HepG2 (cell line): ENCODE measurements around the gene WRAP73.

ENCODE experiments used
- ARNT ChIP-seq: fragments of 450-650 bp; IDR thresholded peaks from 2 replicates; pipeline ENCODE4 v1.6.1; 2017
- BRCA1 ChIP-seq: sonication (generic); formaldehyde crosslinking; IDR thresholded peaks from 2 replicates; pipeline ENCODE4 v1.4.0; 2020; ENCODE audit warnings: missing genetic modification reagents
- CBX5 ChIP-seq: sonication (generic); formaldehyde crosslinking; IDR thresholded peaks from 2 replicates; pipeline ENCODE4 v1.4.0; 2020; ENCODE audit warnings: missing genetic modification reagents, borderline replicate concordance
- GMEB1 ChIP-seq: sonication (generic); formaldehyde crosslinking; IDR thresholded peaks from 2 replicates; pipeline ENCODE4 v1.5.1; 2020; ENCODE audit warnings: missing genetic modification reagents, mild to moderate bottlenecking, borderline replicate concordance
- MAFF ChIP-seq: IDR thresholded peaks from 2 replicates; pipeline ENCODE4 v1.6.1; 2011; ENCODE audit warnings: low read depth, low read length, improper control_type of control experiment
- NCOR1 ChIP-seq: fragments of 200-600 bp; sonication (generic); IDR thresholded peaks from 2 replicates; pipeline ENCODE4 v1.7.0; 2017; ENCODE audit warnings: antibody characterized with exemption, low read length, borderline replicate concordance
- POLR2A ChIP-seq, 2 experiments: IDR thresholded peaks; 2 replicates each; pipeline ENCODE4 v1.6.1; 2011; ENCODE audit warnings: low read depth in 2 of 2, low read length in 2 of 2, mild to moderate bottlenecking in 1 of 2, moderate library complexity in 1 of 2; ENCODE audit not compliant: insufficient read depth in 1 of 2
- RBM22 ChIP-seq: fragments of 200-400 bp; formaldehyde crosslinking; optimal IDR thresholded peaks from 2 replicates; pipeline ENCODE3; 2017; ENCODE audit warnings: mild to moderate bottlenecking, low read length, moderate library complexity
- ZFP36L2 ChIP-seq: sonication (generic); formaldehyde crosslinking; IDR thresholded peaks from 2 replicates; pipeline ENCODE4 v1.4.0; 2020; ENCODE audit warnings: missing genetic modification reagents
- ZNF101 ChIP-seq: sonication (generic); formaldehyde crosslinking; IDR thresholded peaks from 2 replicates; pipeline ENCODE4 v1.4.0; 2020; ENCODE audit warnings: mild to moderate bottlenecking, low read depth, missing genetic modification reagents, borderline replicate concordance
- ZNF282 ChIP-seq: fragments of 450-650 bp; IDR thresholded peaks from 2 replicates; pipeline ENCODE4 v1.6.1; 2018; ENCODE audit not compliant: partially characterized antibody
- ZNF629 ChIP-seq: sonication (generic); formaldehyde crosslinking; conservative IDR thresholded peaks from 2 replicates; pipeline ENCODE4 v1.5.0; 2020; ENCODE audit warnings: missing genetic modification reagents
- TF ChIP-seq, protein P1 (sequence below): sonication (generic); formaldehyde crosslinking; IDR thresholded peaks from 2 replicates; pipeline ENCODE4 v1.4.0; 2020; ENCODE audit warnings: missing genetic modification reagents, mild to moderate bottlenecking, borderline replicate concordance

- TF ChIP-seq ZFP36L2 (CRISPR knock-in tag) (no peak), ZNF282 (no peak), MAFF (no peak), RBM22 (no peak), GMEB1 (CRISPR knock-in tag) (no peak), ARNT (no peak), ZNF629 (CRISPR knock-in tag) (no peak), ZNF101 (CRISPR knock-in tag) (no peak), BRCA1 (CRISPR knock-in tag) (no peak), POLR2A (IDR thresholded peaks at IDR 0.05; ENCODE audit: insufficient read depth in 1 of 2, low read depth in 2 of 2, low read length in 2 of 2) (no peak), NCOR1 (no peak), CBX5 (CRISPR knock-in tag) (no peak)
- TF ChIP-seq, protein P1, sequence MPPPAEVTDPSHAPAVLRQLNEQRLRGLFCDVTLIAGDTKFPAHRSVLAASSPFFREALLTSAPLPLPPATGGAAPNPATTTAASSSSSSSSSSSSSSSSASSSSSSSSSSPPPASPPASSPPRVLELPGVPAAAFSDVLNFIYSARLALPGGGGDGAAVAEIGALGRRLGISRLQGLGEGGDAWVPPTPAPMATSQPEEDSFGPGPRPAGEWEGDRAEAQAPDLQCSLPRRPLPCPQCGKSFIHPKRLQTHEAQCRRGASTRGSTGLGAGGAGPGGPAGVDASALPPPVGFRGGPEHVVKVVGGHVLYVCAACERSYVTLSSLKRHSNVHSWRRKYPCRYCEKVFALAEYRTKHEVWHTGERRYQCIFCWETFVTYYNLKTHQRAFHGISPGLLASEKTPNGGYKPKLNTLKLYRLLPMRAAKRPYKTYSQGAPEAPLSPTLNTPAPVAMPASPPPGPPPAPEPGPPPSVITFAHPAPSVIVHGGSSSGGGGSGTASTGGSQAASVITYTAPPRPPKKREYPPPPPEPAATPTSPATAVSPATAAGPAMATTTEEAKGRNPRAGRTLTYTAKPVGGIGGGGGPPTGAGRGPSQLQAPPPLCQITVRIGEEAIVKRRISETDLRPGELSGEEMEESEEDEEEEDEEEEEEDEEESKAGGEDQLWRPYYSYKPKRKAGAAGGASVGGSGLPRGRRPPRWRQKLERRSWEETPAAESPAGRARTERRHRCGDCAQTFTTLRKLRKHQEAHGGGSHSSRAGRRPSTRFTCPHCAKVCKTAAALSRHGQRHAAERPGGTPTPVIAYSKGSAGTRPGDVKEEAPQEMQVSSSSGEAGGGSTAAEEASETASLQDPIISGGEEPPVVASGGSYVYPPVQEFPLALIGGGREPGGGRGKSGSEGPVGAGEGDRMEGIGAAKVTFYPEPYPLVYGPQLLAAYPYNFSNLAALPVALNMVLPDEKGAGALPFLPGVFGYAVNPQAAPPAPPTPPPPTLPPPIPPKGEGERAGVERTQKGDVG, result no peak
Observed at GRCh38 chr1:3617806-3618345, 32.0 kb downstream of the WRAP73 start.
